Fibroblast of the conjunctiva (primary cell): ENCODE results near the gene FGFR4.

ENCODE experiments used
- DNase-seq: peaks from one replicate; pipeline ENCODE4 v3.0.0-alpha.2; 2010; ENCODE audit warnings: low read depth

The FGFR4 gene

GRCh38 chr5:177085985-177086653 lies 596 bp upstream of the FGFR4 start:
- no peak for DNase-seq

- no peak for DNase-seq
Measured at GRCh38 chr5:177087398-177088005, 787 bp downstream of the FGFR4 start.

- no peak for DNase-seq
Measured at GRCh38 chr5:177089127-177089526, 2.4 kb downstream of the FGFR4 start.

- no peak for DNase-seq
Measured at GRCh38 chr5:177089825-177090641, 3.3 kb downstream of the FGFR4 start.

- DNase-seq, result no peak
Measured at GRCh38 chr5:177090813-177091212, 4.1 kb downstream of the FGFR4 start.

- no peak for DNase-seq
Measured at GRCh38 chr5:177091232-177091631, 4.5 kb downstream of the FGFR4 start.

GRCh38 chr5:177092178-177093081 lies 5.7 kb downstream of the FGFR4 start:
- no peak for DNase-seq

- no peak for DNase-seq
Measured at GRCh38 chr5:177093082-177093712, 6.5 kb downstream of the FGFR4 start.

GRCh38 chr5:177093803-177094202 lies 7.1 kb downstream of the FGFR4 start:
- no peak for DNase-seq

GRCh38 chr5:177094224-177095087 lies 7.7 kb downstream of the FGFR4 start:
- peak; percentile 62 for DNase-seq

GRCh38 chr5:177095088-177095669 lies 8.5 kb downstream of the FGFR4 start:
- no peak for DNase-seq

GRCh38 chr5:177096162-177097015 lies 9.7 kb downstream of the FGFR4 start:
- no peak for DNase-seq

- no peak for DNase-seq
Measured at GRCh38 chr5:177097016-177097985, 10.6 kb downstream of the FGFR4 start.

GRCh38 chr5:177098120-177098469 lies 11.4 kb downstream of the FGFR4 start:
- no peak for DNase-seq

- peak; percentile 12 for DNase-seq
Measured at GRCh38 chr5:177098470-177099141, 11.9 kb downstream of the FGFR4 start.

- DNase-seq, result no peak
Measured at GRCh38 chr5:177099422-177100093, 12.8 kb downstream of the FGFR4 start.

GRCh38 chr5:177100714-177101121 lies 14.0 kb downstream of the FGFR4 start:
- DNase-seq, result no peak
